Memory B cell (primary cell): ENCODE data around the gene MYO9A.

Experiments used
- ATAC-seq: fragments of 150-1000 bp; cut with Tn5 transposase; 2 replicates; pipeline ENCODE4 v1.10.0; 2021; ENCODE audit warnings: low read depth, mild to moderate bottlenecking, moderate library complexity
- DNase-seq, 2 donors: peaks; one replicate each; pipeline ENCODE4 v3.0.0; 2022; ENCODE audit warnings: low spot score in 2 of 2
- H3K27ac Mint-ChIP-seq: one replicate; pipeline ENCODE4 v1.8.0; 2022; ENCODE audit warnings: mild to moderate bottlenecking, moderate library complexity, mixed read lengths
- H3K27me3 Mint-ChIP-seq: one replicate; pipeline ENCODE4 v1.8.0; 2022; ENCODE audit warnings: mixed read lengths
- H3K36me3 Mint-ChIP-seq: one replicate; pipeline ENCODE4 v1.8.0; 2022; ENCODE audit warnings: mild to moderate bottlenecking, mixed read lengths
- H3K4me1 Mint-ChIP-seq: one replicate; pipeline ENCODE4 v1.8.0; 2022; ENCODE audit warnings: mixed read lengths
- H3K4me3 Mint-ChIP-seq: one replicate; pipeline ENCODE4 v1.8.0; 2022; ENCODE audit warnings: mild to moderate bottlenecking, moderate library complexity, mixed read lengths
- H3K9me3 Mint-ChIP-seq: one replicate; pipeline ENCODE4 v1.8.0; 2022; ENCODE audit warnings: mixed read lengths

The MYO9A gene

DNA sequence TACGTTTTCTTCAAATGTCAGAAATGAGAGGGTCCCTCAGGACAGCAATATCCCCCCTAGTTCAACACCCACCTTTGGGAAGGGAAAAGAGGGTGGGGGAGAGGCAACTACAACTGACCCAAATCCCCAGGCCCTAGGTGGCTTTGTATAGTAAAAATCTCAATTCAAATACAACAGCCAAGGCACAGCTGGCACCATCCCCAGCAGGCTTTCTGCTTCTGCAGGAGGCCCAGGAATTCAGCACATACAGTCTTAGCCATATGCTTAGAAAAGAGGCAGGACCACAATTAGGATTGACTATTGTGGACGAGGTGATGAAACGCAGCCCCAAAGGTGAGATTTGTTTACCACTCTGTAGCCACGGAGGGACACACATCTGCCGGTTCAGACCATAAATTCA, 291.8 kb downstream of the MYO9A start:
- Mint-ChIP-seq H3K27ac (no peak overlapping the region), H3K27me3 (no peaks in the 10 kb centered on the region), H3K4me1 (no peaks in the 10 kb centered on the region), H3K4me3 (no peak overlapping the region), H3K9me3 (peaks cover 8% of the 10 kb centered on the region), H3K36me3 (peaks cover 73% of the 10 kb centered on the region)
- no peak for ATAC-seq
- DNase-seq, result no peak

- ATAC-seq, result no peak
- H3K36me3 Mint-ChIP-seq, result peaks cover 71% of the 10 kb centered on the region
- DNase-seq, result no peak
- H3K27ac Mint-ChIP-seq, result no peak overlapping the region
- peaks cover 8% of the 10 kb centered on the region for H3K9me3 Mint-ChIP-seq
- H3K4me1 Mint-ChIP-seq, result no peaks in the 10 kb centered on the region
- no peak overlapping the region for H3K4me3 Mint-ChIP-seq
- H3K27me3 Mint-ChIP-seq, result no peaks in the 10 kb centered on the region
Measured at GRCh38 chr15:71825021-71825730, 292.8 kb downstream of the MYO9A start.

DNA sequence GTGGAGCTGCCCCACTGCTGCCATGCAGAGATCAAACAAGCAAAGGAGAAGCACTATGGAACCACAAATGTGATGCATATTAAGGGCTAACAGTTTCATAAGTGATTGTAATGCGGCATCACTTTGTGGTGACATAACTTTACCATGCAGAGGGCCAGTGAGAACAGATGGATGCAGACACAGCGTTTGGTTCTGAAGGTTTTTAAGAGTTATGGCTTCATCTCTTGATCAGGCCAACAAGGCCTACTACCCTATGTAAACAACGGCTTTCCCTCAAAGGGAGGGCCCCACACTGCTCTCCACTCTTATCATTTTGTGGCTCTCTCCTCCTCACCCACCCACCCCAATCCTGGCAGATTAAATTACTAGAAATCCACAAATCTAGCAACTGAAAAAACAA, 294.1 kb downstream of the MYO9A start:
- Mint-ChIP-seq H3K36me3 (peaks cover 58% of the 10 kb centered on the region), H3K4me1 (no peaks in the 10 kb centered on the region), H3K27me3 (no peaks in the 10 kb centered on the region), H3K4me3 (no peak overlapping the region), H3K27ac (no peak overlapping the region), H3K9me3 (peaks cover 8% of the 10 kb centered on the region)
- DNase-seq (no peak), ATAC-seq (no peak)

GRCh38 chr15:71822890-71823630, 294.9 kb downstream of the MYO9A start:
- no peaks in the 10 kb centered on the region for H3K27me3 Mint-ChIP-seq
- no peaks in the 10 kb centered on the region for H3K4me1 Mint-ChIP-seq
- peaks cover 10% of the 10 kb centered on the region for H3K9me3 Mint-ChIP-seq
- no peak overlapping the region for H3K4me3 Mint-ChIP-seq
- no peak for ATAC-seq
- peaks cover 51% of the 10 kb centered on the region for H3K36me3 Mint-ChIP-seq
- no peak overlapping the region for H3K27ac Mint-ChIP-seq
- DNase-seq, result no peak

- no peak for ATAC-seq
- H3K4me1 Mint-ChIP-seq, result no peaks in the 10 kb centered on the region
- H3K27ac Mint-ChIP-seq, result no peak overlapping the region
Measured at GRCh38 chr15:71821547-71822129, 296.3 kb downstream of the MYO9A start.

DNA sequence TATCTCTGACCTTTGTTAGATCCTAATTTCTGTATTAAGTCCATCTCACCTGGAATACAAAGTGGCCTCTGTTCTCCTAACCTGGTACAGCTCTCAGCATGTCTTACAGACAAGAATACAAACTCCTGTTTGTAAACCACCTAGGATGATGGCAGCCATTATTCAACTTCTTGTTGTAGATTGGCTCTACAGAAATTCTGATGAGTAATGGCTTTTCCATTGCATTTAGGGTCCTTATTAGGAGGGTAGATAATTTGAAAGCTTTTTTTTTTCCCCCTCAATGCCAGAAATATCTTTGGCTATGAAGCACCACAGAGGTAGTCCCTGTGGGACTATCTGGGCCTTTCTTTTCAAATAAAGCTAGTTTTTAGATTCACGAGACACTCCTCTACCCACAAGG, 297.8 kb downstream of the MYO9A start:
- ATAC-seq, result no peak
- H3K4me3 Mint-ChIP-seq, result no peak overlapping the region
- H3K4me1 Mint-ChIP-seq, result no peaks in the 10 kb centered on the region
- no peak overlapping the region for H3K27ac Mint-ChIP-seq
- peaks cover 12% of the 10 kb centered on the region for H3K9me3 Mint-ChIP-seq
- H3K36me3 Mint-ChIP-seq, result peaks cover 24% of the 10 kb centered on the region
- no peak for DNase-seq
- H3K27me3 Mint-ChIP-seq, result no peaks in the 10 kb centered on the region

More at GRCh38 chr15:71821547-71822129, 296.3 kb downstream of the MYO9A start:
- Mint-ChIP-seq H3K4me3 (no peak overlapping the region), H3K36me3 (peaks cover 36% of the 10 kb centered on the region), H3K9me3 (peaks cover 12% of the 10 kb centered on the region), H3K27me3 (no peaks in the 10 kb centered on the region)
- DNase-seq, result no peak

GRCh38 chr15:71817351-71817750, 300.6 kb downstream of the MYO9A start:
- Mint-ChIP-seq H3K4me3 (no peak overlapping the region), H3K27me3 (no peaks in the 10 kb centered on the region), H3K4me1 (no peaks in the 10 kb centered on the region), H3K27ac (no peak overlapping the region), H3K36me3 (peaks cover 6% of the 10 kb centered on the region), H3K9me3 (peaks cover 8% of the 10 kb centered on the region)
- no peak for ATAC-seq
- no peak for DNase-seq

DNA sequence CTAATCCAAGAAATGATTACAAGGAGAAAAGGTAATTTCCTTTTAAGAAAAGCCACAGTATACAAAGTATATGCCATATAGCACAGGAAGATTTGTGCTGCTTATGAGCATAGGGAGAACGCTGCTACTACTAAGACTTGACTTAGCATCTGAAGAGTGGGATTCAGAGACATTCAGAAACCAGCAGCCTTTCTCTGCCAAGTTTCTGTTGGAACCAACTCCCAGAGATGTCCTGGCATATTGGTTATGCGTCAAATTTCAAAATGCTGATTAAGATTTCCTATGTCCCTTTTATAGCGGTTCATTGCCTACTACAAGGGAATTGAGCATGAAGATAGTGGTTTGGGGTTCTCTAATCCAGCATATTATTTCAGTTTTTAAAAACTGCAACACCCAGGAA, 302.6 kb downstream of the MYO9A start:
- Mint-ChIP-seq H3K4me3 (no peak overlapping the region), H3K36me3 (no peaks in the 10 kb centered on the region), H3K27ac (no peak overlapping the region), H3K27me3 (no peaks in the 10 kb centered on the region), H3K9me3 (peaks cover 4% of the 10 kb centered on the region), H3K4me1 (no peaks in the 10 kb centered on the region)
- no peak for ATAC-seq
- DNase-seq, result no peak

- H3K27me3 Mint-ChIP-seq, result no peaks in the 10 kb centered on the region
- no peak overlapping the region for H3K4me3 Mint-ChIP-seq
- DNase-seq (no peak), ATAC-seq (no peak)
- no peaks in the 10 kb centered on the region for H3K36me3 Mint-ChIP-seq
- no peaks in the 10 kb centered on the region for H3K4me1 Mint-ChIP-seq
- H3K9me3 Mint-ChIP-seq, result peaks cover 4% of the 10 kb centered on the region
- no peak overlapping the region for H3K27ac Mint-ChIP-seq
Measured at GRCh38 chr15:71813723-71814470, 304.1 kb downstream of the MYO9A start.

GRCh38 chr15:71812966-71813722, 304.8 kb downstream of the MYO9A start:
- Mint-ChIP-seq H3K4me3 (no peak overlapping the region), H3K27ac (no peak overlapping the region), H3K4me1 (no peaks in the 10 kb centered on the region), H3K36me3 (no peaks in the 10 kb centered on the region), H3K9me3 (peaks cover 2% of the 10 kb centered on the region), H3K27me3 (no peaks in the 10 kb centered on the region)
- DNase-seq (no peak), ATAC-seq (no peak)

DNA sequence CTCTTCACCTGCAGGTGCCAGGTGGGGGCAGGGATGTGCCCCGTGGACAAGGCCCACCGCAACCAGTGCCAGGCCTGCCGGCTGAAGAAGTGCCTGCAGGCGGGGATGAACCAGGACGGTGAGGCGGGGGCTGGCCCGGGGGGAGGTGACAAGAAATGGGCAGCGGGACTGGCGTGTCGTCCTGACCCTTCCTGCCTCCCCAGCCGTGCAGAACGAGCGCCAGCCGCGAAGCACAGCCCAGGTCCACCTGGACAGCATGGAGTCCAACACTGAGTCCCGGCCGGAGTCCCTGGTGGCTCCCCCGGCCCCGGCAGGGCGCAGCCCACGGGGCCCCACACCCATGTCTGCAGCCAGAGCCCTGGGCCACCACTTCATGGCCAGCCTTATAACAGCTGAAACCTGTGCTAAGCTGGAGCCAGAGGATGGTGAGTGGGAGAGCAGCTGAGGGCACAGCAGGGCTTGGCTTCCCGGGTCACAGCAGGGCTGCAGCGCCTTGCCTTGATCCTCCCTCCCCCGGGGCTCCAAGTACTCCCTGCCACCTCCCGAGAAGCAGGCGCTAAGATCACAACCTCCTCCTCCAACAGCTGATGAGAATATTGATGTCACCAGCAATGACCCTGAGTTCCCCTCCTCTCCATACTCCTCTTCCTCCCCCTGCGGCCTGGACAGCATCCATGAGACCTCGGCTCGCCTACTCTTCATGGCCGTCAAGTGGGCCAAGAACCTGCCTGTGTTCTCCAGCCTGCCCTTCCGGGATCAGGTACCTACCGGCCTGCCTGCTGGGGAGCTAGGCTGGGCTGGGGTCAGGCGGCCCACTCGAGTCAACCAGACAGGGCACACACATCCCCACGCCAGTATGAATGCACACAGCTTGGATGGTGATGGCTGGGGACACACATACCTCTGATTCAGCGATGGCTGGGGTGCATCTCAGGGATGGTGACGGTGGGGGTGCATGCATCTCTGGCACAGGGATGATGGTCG, 305.9 kb downstream of the MYO9A start:
- Mint-ChIP-seq H3K36me3 (no peaks in the 10 kb centered on the region), H3K27ac (no peak overlapping the region), H3K27me3 (peaks cover 1% of the 10 kb centered on the region), H3K4me3 (no peak overlapping the region), H3K9me3 (no peaks in the 10 kb centered on the region), H3K4me1 (no peaks in the 10 kb centered on the region)
- DNase-seq (no peak), ATAC-seq (no peak)

DNA sequence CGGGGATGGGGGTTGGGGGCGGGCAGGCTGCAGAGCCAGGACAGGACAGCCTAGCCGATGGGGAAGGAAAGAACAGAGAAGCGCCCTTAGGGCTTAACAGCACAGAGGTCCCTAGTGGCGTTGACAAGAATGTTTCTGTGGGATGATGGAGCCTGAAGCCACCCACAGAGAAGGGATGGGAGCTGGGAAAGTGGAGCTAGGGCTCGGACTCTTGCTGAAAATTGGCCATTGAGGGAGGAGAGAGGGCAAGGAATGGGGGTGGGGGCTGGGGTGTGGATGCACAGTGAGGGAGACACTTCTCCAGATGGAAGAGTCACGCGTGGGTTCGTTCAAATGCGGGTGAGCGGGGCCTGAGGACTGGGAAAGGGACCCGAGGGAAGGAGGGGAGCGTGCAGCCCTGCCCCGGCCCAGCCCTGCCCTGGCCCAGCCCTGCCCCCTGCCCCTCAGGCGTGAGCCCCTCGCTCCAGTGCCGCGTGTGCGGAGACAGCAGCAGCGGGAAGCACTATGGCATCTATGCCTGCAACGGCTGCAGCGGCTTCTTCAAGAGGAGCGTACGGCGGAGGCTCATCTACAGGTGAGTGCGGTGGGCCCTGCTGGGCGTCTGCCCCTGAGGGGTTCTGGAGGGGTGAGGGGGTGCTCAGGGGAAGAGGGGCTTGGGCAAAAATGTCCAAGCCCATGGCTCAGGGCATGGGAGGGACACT, 306.8 kb downstream of the MYO9A start:
- no peak for DNase-seq
- no peak overlapping the region for H3K27ac Mint-ChIP-seq
- no peak for ATAC-seq
- H3K4me1 Mint-ChIP-seq, result no peaks in the 10 kb centered on the region
- no peaks in the 10 kb centered on the region for H3K36me3 Mint-ChIP-seq
- H3K27me3 Mint-ChIP-seq, result peaks cover 1% of the 10 kb centered on the region
- no peak overlapping the region for H3K4me3 Mint-ChIP-seq
- no peaks in the 10 kb centered on the region for H3K9me3 Mint-ChIP-seq
